PC-3 (cell line): ENCODE results near the gene ADCY2. TPM values are rescaled to one million over a fixed set of nuclear protein-coding genes. Genes with fewer than 3 reads are reported as not detected.

Experiments used
- ATAC-seq: fragments of 200-7000 bp; cut with Tn5 transposase; 2 replicates; pipeline ENCODE4 v1.9.1; 2020; ENCODE audit warnings: mild to moderate bottlenecking, moderate library complexity
- BruUV-seq: library from RNA; stranded (reverse); fragments of 400-500 nt; replicated peaks from 2 replicates; lab custom pipeline; 2021; lab: Mats Ljungman, UMichigan
- CTCF ChIA-PET: fragments of 300-600 bp; sonication (Branson Sonifier 250); formaldehyde crosslinking; loops from one replicate; lab custom pipeline; 2022; ENCODE audit warnings: antibody characterized with exemption; lab: Charles Lee
- POLR2A ChIA-PET: fragments of 300-600 bp; sonication (Branson Sonifier 250); formaldehyde crosslinking; loops from one replicate; lab custom pipeline; 2022; ENCODE audit warnings: antibody characterized with exemption; ENCODE audit not compliant: unreplicated experiment; lab: Charles Lee
- DNase-seq: peaks from one replicate; pipeline ENCODE4 v3.0.0-alpha.2; 2015
- H2AFZ ChIP-seq: fragments of 300-600 bp; sonication (generic); 2 replicates; pipeline ENCODE4 v1.6.0; 2016; ENCODE audit warnings: antibody characterized with exemption, low read length
- H3F3A ChIP-seq: fragments of 300-600 bp; sonication (generic); one replicate; pipeline ENCODE4 v1.6.0; 2017; ENCODE audit warnings: antibody characterized with exemption, low read length, control low read depth, mild to moderate bottlenecking; ENCODE audit not compliant: unreplicated experiment
- H3K27ac ChIP-seq: fragments of 300-600 bp; sonication (generic); 2 replicates; pipeline ENCODE4 v1.5.1; 2016; ENCODE audit warnings: mild to moderate bottlenecking, low read length
- H3K27me3 ChIP-seq: fragments of 300-600 bp; sonication (generic); 2 replicates; pipeline ENCODE4 v1.6.1; 2016; ENCODE audit warnings: low read length, mixed read lengths
- H3K36me3 ChIP-seq: fragments of 300-600 bp; sonication (generic); 2 replicates; pipeline ENCODE4 v1.6.1; 2016; ENCODE audit warnings: low read depth, mixed run types, low read length, mixed read lengths
- H3K4me1 ChIP-seq: fragments of 300-600 bp; sonication (generic); 2 replicates; pipeline ENCODE4 v1.5.1; 2016; ENCODE audit warnings: low read length; ENCODE audit not compliant: insufficient read depth
- H3K4me2 ChIP-seq: fragments of 300-600 bp; sonication (generic); 2 replicates; pipeline ENCODE4 v1.6.0; 2016; ENCODE audit warnings: low read length
- H3K4me3 ChIP-seq: fragments of 300-600 bp; sonication (generic); 2 replicates; pipeline ENCODE4 v1.5.1; 2016; ENCODE audit warnings: mild to moderate bottlenecking, low read length, mixed read lengths
- H3K79me2 ChIP-seq: fragments of 300-600 bp; sonication (generic); 2 replicates; pipeline ENCODE4 v1.6.1; 2017; ENCODE audit warnings: low read length, mixed read lengths
- H3K9ac ChIP-seq: fragments of 300-600 bp; sonication (generic); 2 replicates; pipeline ENCODE4 v1.6.0; 2016; ENCODE audit warnings: mild to moderate bottlenecking, low read length
- H3K9me2 ChIP-seq: fragments of 300-600 bp; sonication (generic); replicated peaks from 2 replicates; pipeline ENCODE4 v1.6.1; 2016; ENCODE audit warnings: mixed run types, low read length, mixed read lengths
- H3K9me3 ChIP-seq: fragments of 300-600 bp; sonication (generic); 2 replicates; pipeline ENCODE4 v1.6.1; 2016; ENCODE audit warnings: low read length, mixed read lengths
- H4K20me1 ChIP-seq: fragments of 300-600 bp; sonication (generic); 2 replicates; pipeline ENCODE4 v1.6.1; 2016; ENCODE audit warnings: low read length, mixed read lengths
- CTCF ChIP-seq: fragments of 300-600 bp; sonication (generic); conservative IDR thresholded peaks from 2 replicates; pipeline ENCODE4 v1.5.1; 2017; ENCODE audit warnings: antibody characterized with exemption, low read depth, mild to moderate bottlenecking, low read length
- EZH2 ChIP-seq: fragments of 300-600 bp; sonication (generic); IDR thresholded peaks from one replicate; pipeline ENCODE4 v1.6.1; 2017; ENCODE audit warnings: antibody characterized with exemption, mild to moderate bottlenecking, low read length; ENCODE audit not compliant: unreplicated experiment
- EZH2phosphoT487 ChIP-seq: fragments of 300-600 bp; sonication (generic); IDR thresholded peaks from 2 replicates; pipeline ENCODE4 v1.6.1; 2018; ENCODE audit warnings: mild to moderate bottlenecking, antibody characterized with exemption, low read length, borderline replicate concordance
- intact Hi-C: fragments of 100-400 bp; cut with micrococcal nuclease; formaldehyde crosslinking; loops from 2 replicates; pipeline ENCODE4 v1.9.0; 2023
- total RNA-seq: library from RNA; depleted of rRNA; stranded (reverse); fragments of >200 nt; gene quantifications from 2 replicates; pipeline ENCODE4 v1.2.3, GENCODE V29; 2014

ADCY2 gene
- total RNA-seq, 1 experiment from 2014 or later, result not detected

GRCh38 chr5:7759951-7760580 is 364.1 kb downstream of the ADCY2 start:
- Histone ChIP-seq H3K9me3 (no peaks in the 10 kb centered on the region), H3K79me2 (no peaks in the 10 kb centered on the region), H3K27ac (no peak overlapping the region), H3F3A (no peaks in the 10 kb centered on the region), H3K4me1 (no peaks in the 10 kb centered on the region), H4K20me1 (no peaks in the 10 kb centered on the region), H3K36me3 (no peaks in the 10 kb centered on the region), H3K9ac (no peak overlapping the region), H3K4me3 (no peak overlapping the region), H3K27me3 (peaks cover 74% of the 10 kb centered on the region), H3K9me2 (no peaks in the 10 kb centered on the region), H2AFZ (no peak overlapping the region), H3K4me2 (no peak overlapping the region)
- BruUV-seq, result no TSS peak
- intact Hi-C loops, result no loop called here
- DNase-seq (no peak), ATAC-seq (no peak)
- no peak for TF ChIP-seq EZH2
- TF ChIP-seq EZH2phosphoT487, result no peak
- TF ChIP-seq CTCF, result no peak
- POLR2A ChIA-PET, result no interaction called here
- CTCF ChIA-PET, result no interaction called here

GRCh38 chr5:7762267-7762666 is 366.3 kb downstream of the ADCY2 start:
- Histone ChIP-seq H3K36me3 (no peaks in the 10 kb centered on the region), H3K4me3 (no peak overlapping the region), H4K20me1 (no peaks in the 10 kb centered on the region), H3K4me2 (no peak overlapping the region), H3K9me3 (no peaks in the 10 kb centered on the region), H3K79me2 (no peaks in the 10 kb centered on the region), H3K4me1 (no peaks in the 10 kb centered on the region), H3K9me2 (no peaks in the 10 kb centered on the region), H3F3A (no peaks in the 10 kb centered on the region), H3K27me3 (peaks cover 76% of the 10 kb centered on the region), H3K27ac (no peak overlapping the region), H2AFZ (no peak overlapping the region), H3K9ac (no peak overlapping the region)
- DNase-seq (no peak), ATAC-seq (no peak)
- TF ChIP-seq EZH2 (no peak), CTCF (0 out of 2 replicates have a peak, but pooled peaks have one; percentile 9), EZH2phosphoT487 (no peak)
- BruUV-seq, result no TSS peak
- intact Hi-C loops, result no loop called here
- POLR2A ChIA-PET, result no interaction called here
- CTCF ChIA-PET, result no interaction called here

- Histone ChIP-seq H3K9me2 (no peaks in the 10 kb centered on the region), H3K27me3 (peaks cover 77% of the 10 kb centered on the region), H3K9me3 (no peaks in the 10 kb centered on the region), H3K9ac (no peak overlapping the region), H3K4me1 (no peaks in the 10 kb centered on the region), H3K79me2 (no peaks in the 10 kb centered on the region), H3K4me2 (no peak overlapping the region), H2AFZ (no peak overlapping the region), H3F3A (no peaks in the 10 kb centered on the region), H4K20me1 (no peaks in the 10 kb centered on the region), H3K27ac (no peak overlapping the region), H3K36me3 (no peaks in the 10 kb centered on the region), H3K4me3 (no peak overlapping the region)
- no peak for ATAC-seq
- DNase-seq, result no peak
- POLR2A ChIA-PET, result no interaction called here
- TF ChIP-seq EZH2 (no peak), EZH2phosphoT487 (no peak), CTCF (no peak)
- BruUV-seq, result no TSS peak
- intact Hi-C loops, result no loop called here
- CTCF ChIA-PET, result no interaction called here
Measured at GRCh38 chr5:7763621-7764072, 367.7 kb downstream of the ADCY2 start.
